Brain microvascular endothelial cell (primary cell): ENCODE results near the gene CREBRF.
"Not testable (repeated sequence)": the region's sequence is repeated elsewhere in the genome, so short reads cannot be mapped to it uniquely, and the experiment has no call there.

Experiments used
- DNase-seq: peaks from one replicate; pipeline ENCODE4 v3.0.0-alpha.2; 2020
- H3K27ac ChIP-seq: fragments of 250-450 bp; sonication (Bioruptor Pico); 2 replicates; pipeline ENCODE4 v1.5.1; 2020; ENCODE audit warnings: mild to moderate bottlenecking, moderate library complexity
- H3K27me3 ChIP-seq: fragments of 250-450 bp; sonication (Bioruptor Pico); replicated peaks from 2 replicates; pipeline ENCODE4 v1.5.1; 2020; ENCODE audit warnings: mild to moderate bottlenecking
- H3K36me3 ChIP-seq: fragments of 250-450 bp; sonication (Bioruptor Pico); replicated peaks from 2 replicates; pipeline ENCODE4 v1.5.1; 2020; ENCODE audit warnings: mild to moderate bottlenecking
- H3K4me3 ChIP-seq: 2 replicates; pipeline ENCODE4 v1.5.1; 2011; ENCODE audit warnings: low read depth, mild to moderate bottlenecking, control low read depth, low read length, moderate library complexity
- CTCF ChIP-seq: IDR thresholded peaks from 2 replicates; pipeline ENCODE4 v1.5.1; 2011; ENCODE audit warnings: low read depth, mild to moderate bottlenecking, moderate library complexity, low read length, control low read depth, inconsistent platforms; ENCODE audit errors: missing control alignments
- in situ Hi-C: cut with HindIII; loops from 2 replicates; pipeline ENCODE4 v1.10.0; 2017; ENCODE audit warnings: low sequenced_read_pairs, low pct_ligation_motif_present

The CREBRF gene

GRCh38 chr5:173020154-173020581 lies 36.0 kb upstream of the CREBRF start:
- no peak for TF ChIP-seq CTCF
- in situ Hi-C loops = no loop called here
- no peaks in the 10 kb centered on the region for H3K27me3 ChIP-seq
- peaks cover 13% of the 10 kb centered on the region for H3K36me3 ChIP-seq
- no peak overlapping the region for H3K27ac ChIP-seq
- H3K4me3 ChIP-seq = no peak overlapping the region
- no peak for DNase-seq

- in situ Hi-C loops = no loop called here
- H3K27ac ChIP-seq = no peak overlapping the region
Observed at GRCh38 chr5:173020643-173021042, 35.5 kb upstream of the CREBRF start.

GRCh38 chr5:173025651-173026050 lies 30.5 kb upstream of the CREBRF start:
- Histone ChIP-seq H3K4me3 (no peak overlapping the region), H3K36me3 (peaks cover 9% of the 10 kb centered on the region), H3K27ac (no peak overlapping the region), H3K27me3 (no peaks in the 10 kb centered on the region)
- no peak for TF ChIP-seq CTCF
- no peak for DNase-seq
- in situ Hi-C loops = no loop called here

More at GRCh38 chr5:173020643-173021042, 35.5 kb upstream of the CREBRF start:
- TF ChIP-seq CTCF = no peak
- H3K27me3 ChIP-seq = no peaks in the 10 kb centered on the region
- no peak for DNase-seq
- peaks cover 13% of the 10 kb centered on the region for H3K36me3 ChIP-seq
- no peak overlapping the region for H3K4me3 ChIP-seq

GRCh38 chr5:173027905-173028304 lies 28.2 kb upstream of the CREBRF start:
- Histone ChIP-seq H3K27me3 (no peaks in the 10 kb centered on the region), H3K36me3 (no peaks in the 10 kb centered on the region), H3K4me3 (no peak overlapping the region), H3K27ac (no peak overlapping the region)
- TF ChIP-seq CTCF = no peak
- no peak for DNase-seq
- in situ Hi-C loops = no loop called here

- no peak overlapping the region for H3K4me3 ChIP-seq
- H3K27me3 ChIP-seq = no peaks in the 10 kb centered on the region
- in situ Hi-C loops = no loop called here
- no peak overlapping the region for H3K27ac ChIP-seq
- no peak for DNase-seq
- H3K36me3 ChIP-seq = no peaks in the 10 kb centered on the region
- no peak for TF ChIP-seq CTCF
Observed at GRCh38 chr5:173028811-173029327, 27.3 kb upstream of the CREBRF start.

- Histone ChIP-seq H3K27ac (no peak overlapping the region), H3K36me3 (peaks cover 3% of the 10 kb centered on the region), H3K4me3 (no peak overlapping the region), H3K27me3 (no peaks in the 10 kb centered on the region)
- in situ Hi-C loops = no loop called here
- no peak for DNase-seq
- TF ChIP-seq CTCF = no peak
Observed at GRCh38 chr5:173029499-173029921, 26.6 kb upstream of the CREBRF start.

GRCh38 chr5:173032096-173032495 lies 24.1 kb upstream of the CREBRF start:
- H3K27ac ChIP-seq, H3K27me3 ChIP-seq, in situ Hi-C loops, H3K4me3 ChIP-seq, DNase-seq: not testable (repeated sequence)
- H3K36me3 ChIP-seq = peaks cover 11% of the 10 kb centered on the region
